ENCODE measurements around the gene LPP.

- TF ChIP-seq, protein P1, sequence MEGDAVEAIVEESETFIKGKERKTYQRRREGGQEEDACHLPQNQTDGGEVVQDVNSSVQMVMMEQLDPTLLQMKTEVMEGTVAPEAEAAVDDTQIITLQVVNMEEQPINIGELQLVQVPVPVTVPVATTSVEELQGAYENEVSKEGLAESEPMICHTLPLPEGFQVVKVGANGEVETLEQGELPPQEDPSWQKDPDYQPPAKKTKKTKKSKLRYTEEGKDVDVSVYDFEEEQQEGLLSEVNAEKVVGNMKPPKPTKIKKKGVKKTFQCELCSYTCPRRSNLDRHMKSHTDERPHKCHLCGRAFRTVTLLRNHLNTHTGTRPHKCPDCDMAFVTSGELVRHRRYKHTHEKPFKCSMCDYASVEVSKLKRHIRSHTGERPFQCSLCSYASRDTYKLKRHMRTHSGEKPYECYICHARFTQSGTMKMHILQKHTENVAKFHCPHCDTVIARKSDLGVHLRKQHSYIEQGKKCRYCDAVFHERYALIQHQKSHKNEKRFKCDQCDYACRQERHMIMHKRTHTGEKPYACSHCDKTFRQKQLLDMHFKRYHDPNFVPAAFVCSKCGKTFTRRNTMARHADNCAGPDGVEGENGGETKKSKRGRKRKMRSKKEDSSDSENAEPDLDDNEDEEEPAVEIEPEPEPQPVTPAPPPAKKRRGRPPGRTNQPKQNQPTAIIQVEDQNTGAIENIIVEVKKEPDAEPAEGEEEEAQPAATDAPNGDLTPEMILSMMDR (optimal IDR thresholded peaks at IDR 0.05 in 1 of 3, IDR thresholded peaks at IDR 0.05 in 1 of 3, conservative IDR thresholded peaks at IDR 0.05 in 1 of 3; ENCODE audit: extremely low read depth in 1 of 3, insufficient read depth in 2 of 3, low read length in 3 of 3) = no peak
- TF ChIP-seq EZH2 (IDR thresholded peaks at IDR 0.05; ENCODE audit: low read length) = no peak
These were observed 668.5 kb downstream of the LPP start for GRCh38 chr3:188822411-188822810.

All from keratinocyte (primary cell).